K562 (cell line): ENCODE results near the gene SUPT20H. TPM values are rescaled to one million over a fixed set of nuclear protein-coding genes. Genes with fewer than 3 reads are reported as not detected.

Experiments used
- ATAC-seq: fragments of 200-7000 bp; cut with Tn5 transposase; 3 replicates; pipeline ENCODE4 v1.9.1; 2020; ENCODE audit warnings: moderate library complexity
- BruUV-seq: library from RNA; stranded (reverse); fragments of 400-500 nt; replicated peaks from 2 replicates; lab custom pipeline; 2021; lab: Mats Ljungman, UMichigan
- CTCF ChIA-PET: fragments of 300-600 bp; formaldehyde crosslinking; extraction: SDS; loops from one replicate; lab custom pipeline; 2021; ENCODE audit warnings: low intra/inter-chr PET ratio; lab: Yijun Ruan, JAX
- POLR2A ChIA-PET: fragments of 300-600, 350-650 bp; sonication (Branson Sonifier 250); formaldehyde crosslinking; extraction: SDS; loops from one replicate; lab custom pipeline; 2021; ENCODE audit warnings: antibody characterized with exemption, inconsistent platforms; lab: Yijun Ruan, JAX
- DNase-seq, 4 experiments: peaks; one replicate each; pipeline versions ENCODE4 v3.0.0 to v3.0.0-alpha.2; 2011 to 2018; ENCODE audit warnings: low spot score in 3 of 4, mixed read lengths in 3 of 4; ENCODE audit errors: extremely low read depth in 1 of 4
- FAIRE-seq: peaks from 2 replicates; lab custom pipeline; 2011; peaks lifted over from hg19 to GRCh38; lab: Jason Lieb, UNC
- H2AFZ ChIP-seq: 2 replicates; pipeline ENCODE4 v1.6.0; 2011; ENCODE audit warnings: low read depth, low read length, control low read depth, inconsistent platforms
- H3K27ac ChIP-seq: fragments of 200-600 bp; 3 replicates; pipeline ENCODE4 v1.8.0; 2011; ENCODE audit warnings: low read depth, mild to moderate bottlenecking, control low read depth, inconsistent platforms, low read length, moderate library complexity, mixed read lengths; ENCODE audit errors: extremely low read depth
- H3K27me3 ChIP-seq, 2 experiments: fragments of 300-600 bp in 1 of 2; 2 replicates in 1 of 2; 3 replicates in 1 of 2; pipeline versions ENCODE4 v1.6.0 to v1.8.0; 2011; ENCODE audit warnings: inconsistent platforms in 2 of 2, low read length in 2 of 2, mild to moderate bottlenecking in 1 of 2, mixed read lengths in 1 of 2, moderate library complexity in 1 of 2; ENCODE audit not compliant: control insufficient read depth in 2 of 2, insufficient read depth in 2 of 2
- H3K36me3 ChIP-seq: fragments of 300-600 bp; 3 replicates; pipeline ENCODE4 v1.8.0; 2011; ENCODE audit warnings: mild to moderate bottlenecking, low read length, inconsistent platforms; ENCODE audit not compliant: control insufficient read depth, insufficient read depth
- H3K4me1 ChIP-seq, 2 experiments: fragments of 200-600 bp in 1 of 2; replicated peaks in 1 of 2; 2 replicates in 1 of 2; 3 replicates in 1 of 2; pipeline versions ENCODE4 v1.5.1 to v1.8.0; 2011; ENCODE audit warnings: inconsistent platforms in 2 of 2, low read length in 2 of 2, mild to moderate bottlenecking in 1 of 2, mixed read lengths in 1 of 2, moderate library complexity in 1 of 2; ENCODE audit not compliant: control insufficient read depth in 2 of 2, insufficient read depth in 2 of 2
- H3K4me2 ChIP-seq: 2 replicates; pipeline ENCODE4 v1.6.1; 2011; ENCODE audit warnings: low read length, control low read depth, inconsistent platforms, mixed read lengths; ENCODE audit not compliant: insufficient read depth
- H3K4me3 ChIP-seq: fragments of 200-600 bp; sonication (generic), shearing (Covaris generic); 2 replicates; pipeline ENCODE4 v1.5.1; 2016; ENCODE audit warnings: control low read depth, inconsistent platforms
- H3K79me2 ChIP-seq: fragments of 200-600 bp; 3 replicates; pipeline ENCODE4 v1.8.0; 2011; ENCODE audit warnings: low read length, inconsistent platforms; ENCODE audit not compliant: control insufficient read depth, insufficient read depth
- H3K9ac ChIP-seq, 2 experiments: 2 replicates each; pipeline versions ENCODE4 v1.6.0 to v1.6.1; 2011; ENCODE audit warnings: low read depth in 2 of 2, low read length in 2 of 2, control low read depth in 1 of 2, inconsistent platforms in 1 of 2, mild to moderate bottlenecking in 1 of 2, mixed read lengths in 1 of 2; ENCODE audit not compliant: insufficient read depth in 1 of 2
- H3K9me1 ChIP-seq: one replicate; pipeline ENCODE4 v1.6.0; 2011; ENCODE audit warnings: inconsistent platforms, mild to moderate bottlenecking, low read length, moderate library complexity; ENCODE audit not compliant: control insufficient read depth, insufficient read depth
- H3K9me3 ChIP-seq: replicated peaks from 2 replicates; pipeline ENCODE4 v1.5.1; 2011; ENCODE audit warnings: low read depth, low read length, inconsistent platforms; ENCODE audit not compliant: control insufficient read depth, insufficient read depth
- H4K20me1 ChIP-seq: replicated peaks from 2 replicates; pipeline ENCODE4 v1.6.1; 2011; ENCODE audit warnings: low read length, inconsistent platforms, mixed read lengths; ENCODE audit not compliant: control insufficient read depth, insufficient read depth
- BCOR ChIP-seq: fragments of 450-650 bp; IDR thresholded peaks from 2 replicates; pipeline ENCODE4 v1.6.1; 2016
- DACH1 ChIP-seq: fragments of 450-650 bp; IDR thresholded peaks from 2 replicates; pipeline ENCODE4 v1.6.1; 2018; ENCODE audit not compliant: partially characterized antibody
- GATA2 ChIP-seq: sonication (generic); formaldehyde crosslinking; IDR thresholded peaks from 2 replicates; pipeline ENCODE4 v1.4.0; 2020; ENCODE audit warnings: mild to moderate bottlenecking, missing genetic modification reagents
- KAT2B ChIP-seq: IDR thresholded peaks from one replicate; pipeline ENCODE4 v1.6.1; 2012; ENCODE audit warnings: low read depth, mild to moderate bottlenecking, control low read depth, inconsistent platforms, low read length, moderate library complexity
- KLF1 ChIP-seq: fragments of 450-650 bp; IDR thresholded peaks from 2 replicates; pipeline ENCODE4 v1.6.1; 2016; ENCODE audit warnings: missing genetic modification characterization, missing compliant biosample characterization
- KLF6 ChIP-seq: fragments of 250-450 bp; sonication (Bioruptor Pico); IDR thresholded peaks from 2 replicates; pipeline ENCODE4 v1.4.0; 2020; ENCODE audit warnings: mild to moderate bottlenecking, moderate library complexity, borderline replicate concordance
- LEF1 ChIP-seq: fragments of 450-650 bp; IDR thresholded peaks from 2 replicates; pipeline ENCODE4 v1.6.1; 2016; ENCODE audit warnings: mild to moderate bottlenecking
- MCM3 ChIP-seq: fragments of 450-650 bp; IDR thresholded peaks from 2 replicates; pipeline ENCODE4 v1.6.1; 2016
- PTTG1 ChIP-seq: fragments of 450-650 bp; IDR thresholded peaks from 2 replicates; pipeline ENCODE4 v1.6.1; 2016; ENCODE audit warnings: low read depth, mild to moderate bottlenecking, missing genetic modification characterization, missing compliant biosample characterization
- PYGO2 ChIP-seq: fragments of 450-650 bp; IDR thresholded peaks from 2 replicates; pipeline ENCODE4 v1.6.1; 2016; ENCODE audit warnings: mild to moderate bottlenecking, missing genetic modification characterization, moderate library complexity, missing compliant biosample characterization
- RFX1 ChIP-seq: fragments of 450-650 bp; IDR thresholded peaks from 2 replicates; pipeline ENCODE4 v1.6.1; 2016; ENCODE audit warnings: mild to moderate bottlenecking, moderate library complexity
- SAFB2 ChIP-seq: fragments of 200-400 bp; formaldehyde crosslinking; IDR thresholded peaks from 2 replicates; pipeline ENCODE4 v1.6.1; 2018; ENCODE audit warnings: borderline replicate concordance, low read length, low read depth, moderate library complexity; ENCODE audit not compliant: severe bottlenecking
- TFAM ChIP-seq: fragments of 250-450 bp; sonication (Bioruptor Pico); conservative IDR thresholded peaks from 2 replicates; pipeline ENCODE4 v1.5.0; 2021; ENCODE audit warnings: mild to moderate bottlenecking, moderate library complexity
- ZNF707 ChIP-seq: fragments of 250-450 bp; sonication (Bioruptor Pico); conservative IDR thresholded peaks from 2 replicates; pipeline ENCODE4 v1.8.0; 2022; ENCODE audit warnings: inconsistent platforms, mild to moderate bottlenecking, moderate library complexity
- WGBS: fragments of 100-300 bp; shearing (Covaris generic); methylation state at CpG from one replicate; pipeline ENCODE4 v1.1.6; 2016; ENCODE audit warnings: low coverage, mixed read lengths; ENCODE audit not compliant: insufficient coverage; ENCODE audit errors: missing lambda C conversion rate; 5-methylcytosine and 5-hydroxymethylcytosine counted together
- in situ Hi-C: fragments of 300-500 bp; cut with MboI; formaldehyde crosslinking; loops from 4 replicates; pipeline ENCODE4 v1.15.0; 2018; ENCODE audit warnings: inconsistent platforms, mixed read lengths
- intact Hi-C: fragments of 100-400 bp; cut with micrococcal nuclease; formaldehyde crosslinking; loops from 2 replicates; pipeline ENCODE4 v1.14.2; 2022
- polyA plus RNA-seq, 8 experiments: library from polyadenylated mRNA; depleted of rRNA in 4 of 8; stranded (reverse) in 5 of 8; unstranded in 3 of 8; fragments of >200 nt; fragmentation: Nextera tagmentation in 2 of 8; fragmentation: Illumina TruSeq in 1 of 8; extraction: Ambion mirVana in 2 of 8; extraction: Trizol in 1 of 8; gene quantifications; 2 replicates each; pipeline versions ENCODE4 v1.2.1 to v1.2.3, GENCODE V29; 2011 to 2014; ENCODE audit warnings: inconsistent platforms in 1 of 8, missing spikeins in 1 of 8
- total RNA-seq, 7 experiments: library from RNA; depleted of rRNA in 6 of 7; stranded (reverse); fragments of >200 nt in 6 of 7; fragmentation: Illumina TruSeq in 2 of 7; extraction: Trizol in 2 of 7; gene quantifications; 2 replicates each; pipeline versions ENCODE4 v1.2.1 to v1.2.3, GENCODE V29; 2011 to 2021; ENCODE audit warnings: low replicate concordance in 1 of 7
- TF ChIP-seq, protein P1 (sequence below): sonication (generic); formaldehyde crosslinking; IDR thresholded peaks from 2 replicates; pipeline ENCODE4 v1.9.0; 2022; ENCODE audit warnings: mild to moderate bottlenecking, missing genetic modification reagents
- TF ChIP-seq, protein P2 (sequence below), 2 experiments: IDR thresholded peaks; 2 replicates each; pipeline ENCODE4 v1.6.1; 2012; ENCODE audit warnings: improper control_type of control experiment in 2 of 2, low read depth in 2 of 2, low read length in 2 of 2, borderline replicate concordance in 1 of 2
- TF ChIP-seq, protein P3 (sequence below): fragments of 250-450 bp; sonication (Bioruptor Pico); IDR thresholded peaks from 2 replicates; pipeline ENCODE4 v1.6.1; 2021; ENCODE audit warnings: mild to moderate bottlenecking

SUPT20H gene
- total and polyA plus RNA-seq, 9 of the 15 experiments (the other 6 are each of a cell fraction or from before 2014, with no cell fraction given), result 11.4 to 71.8 (median 31.7) TPM

DNA sequence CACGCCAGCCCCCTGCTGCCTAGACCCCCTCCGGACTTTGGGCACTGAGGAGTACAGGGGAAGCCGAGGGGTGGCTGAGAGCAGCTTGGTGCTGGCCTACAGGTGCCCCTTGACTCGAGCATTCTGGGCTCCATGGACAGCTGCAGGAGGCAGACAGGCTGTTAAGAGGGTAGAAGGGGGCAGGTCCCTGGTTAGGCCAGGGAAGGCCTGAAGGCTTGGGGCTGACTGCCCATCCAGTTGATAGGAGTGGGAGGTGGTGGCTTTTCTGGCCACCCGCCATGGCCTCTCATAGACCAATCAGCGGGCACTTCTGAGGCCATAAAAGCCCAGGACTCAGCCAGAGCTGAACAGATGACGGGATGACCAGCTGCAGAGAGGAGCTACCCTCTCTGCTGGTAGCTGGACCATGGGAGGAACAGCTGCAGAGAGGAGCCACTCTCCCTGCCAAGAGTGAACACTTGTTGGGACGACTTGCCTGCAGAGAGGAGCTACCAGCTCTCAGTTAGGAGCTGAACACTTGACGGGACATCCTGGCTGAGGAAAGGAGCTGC, 10.7 kb upstream of the SUPT20H start:
- H3K36me3 ChIP-seq, result no peaks in the 10 kb centered on the region
- in situ Hi-C loops, result no loop called here
- no peak overlapping the region; a peak in 1 of 4 replicates for H3K9ac ChIP-seq
- H3K4me3 ChIP-seq, result no peak overlapping the region
- no peaks in the 10 kb centered on the region for H3K9me3 ChIP-seq
- FAIRE-seq (no peak), ATAC-seq (no peak; the same call in 2 of the 3 replicates)
- H2AFZ ChIP-seq, result no peak overlapping the region
- H3K79me2 ChIP-seq, result no peaks in the 10 kb centered on the region
- WGBS, result 0% methylated on average over 4 of the region's 9 CpGs
- ChIA-PET POLR2A (interaction anchor here (1.7 kb wide), 1 partner anchor 11 kb away, joined by 3 read pairs; no protein-coding TSS in a partner anchor), CTCF (no interaction called here)
- H3K27ac ChIP-seq, result no peak overlapping the region
- H3K4me1 ChIP-seq, result peaks cover 0 to 9% of the 10 kb centered on the region in 2 experiments; a peak in 2 of 5 replicates
- no TSS peak for BruUV-seq
- TF ChIP-seq LEF1, result no peak
- no peak for TF ChIP-seq ZNF707
- TF ChIP-seq KLF6 (CRISPR knock-in tag), result no peak
- TF ChIP-seq, protein P1, sequence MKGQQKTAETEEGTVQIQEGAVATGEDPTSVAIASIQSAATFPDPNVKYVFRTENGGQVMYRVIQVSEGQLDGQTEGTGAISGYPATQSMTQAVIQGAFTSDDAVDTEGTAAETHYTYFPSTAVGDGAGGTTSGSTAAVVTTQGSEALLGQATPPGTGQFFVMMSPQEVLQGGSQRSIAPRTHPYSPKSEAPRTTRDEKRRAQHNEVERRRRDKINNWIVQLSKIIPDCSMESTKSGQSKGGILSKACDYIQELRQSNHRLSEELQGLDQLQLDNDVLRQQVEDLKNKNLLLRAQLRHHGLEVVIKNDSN (CRISPR knock-in tag), result no peak
- no peak for TF ChIP-seq RFX1
- TF ChIP-seq KLF1, result no peak
- no peak for TF ChIP-seq MCM3
- no peak for TF ChIP-seq KAT2B
- TF ChIP-seq PTTG1 (tag), result no peak
- TF ChIP-seq, protein P2, sequence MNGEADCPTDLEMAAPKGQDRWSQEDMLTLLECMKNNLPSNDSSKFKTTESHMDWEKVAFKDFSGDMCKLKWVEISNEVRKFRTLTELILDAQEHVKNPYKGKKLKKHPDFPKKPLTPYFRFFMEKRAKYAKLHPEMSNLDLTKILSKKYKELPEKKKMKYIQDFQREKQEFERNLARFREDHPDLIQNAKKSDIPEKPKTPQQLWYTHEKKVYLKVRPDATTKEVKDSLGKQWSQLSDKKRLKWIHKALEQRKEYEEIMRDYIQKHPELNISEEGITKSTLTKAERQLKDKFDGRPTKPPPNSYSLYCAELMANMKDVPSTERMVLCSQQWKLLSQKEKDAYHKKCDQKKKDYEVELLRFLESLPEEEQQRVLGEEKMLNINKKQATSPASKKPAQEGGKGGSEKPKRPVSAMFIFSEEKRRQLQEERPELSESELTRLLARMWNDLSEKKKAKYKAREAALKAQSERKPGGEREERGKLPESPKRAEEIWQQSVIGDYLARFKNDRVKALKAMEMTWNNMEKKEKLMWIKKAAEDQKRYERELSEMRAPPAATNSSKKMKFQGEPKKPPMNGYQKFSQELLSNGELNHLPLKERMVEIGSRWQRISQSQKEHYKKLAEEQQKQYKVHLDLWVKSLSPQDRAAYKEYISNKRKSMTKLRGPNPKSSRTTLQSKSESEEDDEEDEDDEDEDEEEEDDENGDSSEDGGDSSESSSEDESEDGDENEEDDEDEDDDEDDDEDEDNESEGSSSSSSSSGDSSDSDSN (IDR thresholded peaks at IDR 0.05; ENCODE audit: borderline replicate concordance in 1 of 2, low read depth in 2 of 2, low read length in 2 of 2), result no peak
- TF ChIP-seq BCOR, result no peak
- TF ChIP-seq, protein P3, sequence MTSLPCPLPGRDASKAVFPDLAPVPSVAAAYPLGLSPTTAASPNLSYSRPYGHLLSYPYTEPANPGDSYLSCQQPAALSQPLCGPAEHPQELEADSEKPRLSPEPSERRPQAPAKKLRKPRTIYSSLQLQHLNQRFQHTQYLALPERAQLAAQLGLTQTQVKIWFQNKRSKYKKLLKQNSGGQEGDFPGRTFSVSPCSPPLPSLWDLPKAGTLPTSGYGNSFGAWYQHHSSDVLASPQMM, result no peak
- no peak for TF ChIP-seq SAFB2
- no peak for TF ChIP-seq TFAM (CRISPR knock-in tag)
- TF ChIP-seq DACH1, result no peak
- no peak for TF ChIP-seq PYGO2 (tag)
- no peak for TF ChIP-seq GATA2 (CRISPR knock-in tag)
- TF ChIP-seq, all 486 proteins: peak for 0
- no peaks in the 10 kb centered on the region for H4K20me1 ChIP-seq
- no peak overlapping the region for H3K4me2 ChIP-seq
- no peak for DNase-seq
- H3K27me3 ChIP-seq, result peaks cover 0 to 19% of the 10 kb centered on the region in 2 experiments; a peak in 1 of 5 replicates
- intact Hi-C loops, result loop anchor here (10.0 kb wide), 1 partner anchor 1845 kb away; no protein-coding TSS in a partner anchor
- H3K9me1 ChIP-seq, result no peaks in the 10 kb centered on the region
